Esophagus mucosa (tissue), 1 donor: ENCODE data around the gene OOSP2. TPM values are rescaled to one million over a fixed set of nuclear protein-coding genes. Genes with fewer than 3 reads are reported as not detected.

ENCODE experiments used
- ATAC-seq: fragments of 200-7000 bp; cut with Tn5 transposase; one replicate; pipeline ENCODE4 v1.9.1; 2020
- total RNA-seq: library from RNA; stranded (reverse); gene quantifications from one replicate; pipeline ENCODE4 v1.2.4, GENCODE V29; 2023
- donor health status: DM: yes; HTN: yes; CAD: no.

The OOSP2 gene
- total RNA-seq, 1 donor from 2014 or later, result not detected

GRCh38 chr11:60080535-60080934, 40.3 kb downstream of the OOSP2 start:
- ATAC-seq, result no peak

- ATAC-seq, result no peak
Measured at GRCh38 chr11:60084631-60085273, 44.5 kb downstream of the OOSP2 start.

- no peak for ATAC-seq
Measured at GRCh38 chr11:60085909-60086308, 45.7 kb downstream of the OOSP2 start.

DNA sequence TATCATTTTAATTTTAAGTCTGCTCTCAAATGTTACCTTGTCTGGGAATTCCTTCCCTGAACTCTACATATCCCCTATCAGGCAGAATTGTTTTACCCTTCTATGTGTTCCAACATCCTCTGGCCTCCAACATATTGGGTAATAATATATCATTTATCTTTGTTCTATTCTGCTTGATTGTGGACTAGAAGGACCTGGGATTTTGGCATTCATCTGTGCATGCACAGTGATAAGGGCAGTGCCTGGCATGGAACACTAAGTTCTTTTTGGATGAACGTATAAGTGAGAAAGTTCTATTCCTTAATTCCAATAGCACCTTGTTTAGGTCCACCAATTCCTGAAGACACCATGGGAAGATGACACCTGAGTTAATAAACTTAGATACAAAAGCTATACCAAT, 47.0 kb downstream of the OOSP2 start:
- ATAC-seq, result no peak

GRCh38 chr11:60088364-60088763, 48.2 kb downstream of the OOSP2 start, which contains the start of gene MS4A2:
MS4A2 (plus strand) TSS chr11:60088664; CDS start chr11:60088766, 102 bp downstream.
- no peak for ATAC-seq

DNA sequence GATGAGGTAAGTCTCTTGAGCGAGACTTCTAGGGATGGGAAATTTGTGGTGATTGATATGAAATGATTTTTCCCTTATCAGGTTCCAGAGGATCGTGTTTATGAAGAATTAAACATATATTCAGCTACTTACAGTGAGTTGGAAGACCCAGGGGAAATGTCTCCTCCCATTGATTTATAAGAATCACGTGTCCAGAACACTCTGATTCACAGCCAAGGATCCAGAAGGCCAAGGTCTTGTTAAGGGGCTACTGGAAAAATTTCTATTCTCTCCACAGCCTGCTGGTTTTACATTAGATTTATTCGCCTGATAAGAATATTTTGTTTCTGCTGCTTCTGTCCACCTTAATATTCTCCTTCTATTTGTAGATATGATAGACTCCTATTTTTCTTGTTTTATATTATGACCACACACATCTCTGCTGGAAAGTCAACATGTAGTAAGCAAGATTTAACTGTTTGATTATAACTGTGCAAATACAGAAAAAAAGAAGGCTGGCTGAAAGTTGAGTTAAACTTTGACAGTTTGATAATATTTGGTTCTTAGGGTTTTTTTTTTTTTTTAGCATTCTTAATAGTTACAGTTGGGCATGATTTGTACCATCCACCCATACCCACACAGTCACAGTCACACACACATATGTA, 55.4 kb downstream of the OOSP2 start:
- no peak for ATAC-seq

DNA sequence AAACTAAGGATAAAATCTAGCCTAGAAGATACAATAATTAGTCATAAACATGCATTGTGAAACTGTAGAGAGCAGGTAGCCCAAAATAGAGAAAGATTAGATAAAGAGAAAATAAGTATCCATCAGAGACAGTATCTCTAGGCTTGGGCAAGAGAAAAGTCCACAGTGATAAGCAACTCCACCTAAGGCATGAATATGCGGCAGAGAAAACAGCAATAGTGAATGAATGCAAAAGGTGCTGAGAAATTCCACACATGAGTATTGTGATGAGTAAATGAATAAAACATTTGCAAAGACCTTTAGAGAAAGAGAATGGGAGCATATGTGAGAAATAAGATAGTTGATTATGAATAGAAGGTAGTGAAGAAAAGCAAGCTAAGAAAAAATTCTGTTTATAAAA, 57.0 kb downstream of the OOSP2 start:
- no peak for ATAC-seq

Other genes starting within 250 kb of the OOSP2 start
- gene MRPL16, start 229.6 kb upstream of the OOSP2 start, total RNA-seq, result 33.6 TPM
- gene CBLIF, start 194.9 kb upstream of the OOSP2 start, total RNA-seq, result not detected
- 45.8 TPM for gene TCN1, start 173.9 kb upstream of the OOSP2 start, total RNA-seq
- gene OOSP3, start 161.6 kb upstream of the OOSP2 start, total RNA-seq, result not detected
- not detected for gene OOSP1, start 102.0 kb upstream of the OOSP2 start, total RNA-seq
- gene OOSP4A, start 76.4 kb upstream of the OOSP2 start, total RNA-seq, result not detected
- not detected for gene OOSP4B, start 23.2 kb upstream of the OOSP2 start, total RNA-seq
- gene MS4A3, start 16.3 kb downstream of the OOSP2 start, total RNA-seq, result not detected
- gene MS4A2, start 48.3 kb downstream of the OOSP2 start, total RNA-seq, result 0.32 TPM
- gene MS4A6A, start 142.7 kb downstream of the OOSP2 start, total RNA-seq, result 4.9 TPM
- 0.64 TPM for gene MS4A4E, start 202.7 kb downstream of the OOSP2 start, total RNA-seq
- gene MS4A4A, start 240.3 kb downstream of the OOSP2 start, total RNA-seq, result 0.24 TPM